ENCODE measurements around the gene RAB31. TPM values are rescaled to one million over a fixed set of nuclear protein-coding genes. Genes with fewer than 3 reads are reported as not detected.
A peak's percentile ranks its signal among the peaks of the same experiment; 100 is the strongest.

RAB31 gene
- total RNA-seq, 4 donors from 2014 or later = 108 to 181 (median 136) TPM

- Histone ChIP-seq H3K4me1 (peaks cover 0 to 15% (median 0%) of the 10 kb centered on the region in 3 donors), H3K4me3 (no peak overlapping the region), H3K9me3 (no peaks in the 10 kb centered on the region), H3K27me3 (no peaks in the 10 kb centered on the region), H3K27ac (no peak overlapping the region), H3K36me3 (peaks cover 0 to 22% of the 10 kb centered on the region in 2 donors)
- TF ChIP-seq CTCF (IDR thresholded peaks at IDR 0.05) (no peak), POLR2A (IDR thresholded peaks at IDR 0.05) (no peak), EP300 (IDR thresholded peaks at IDR 0.05) (no peak), POLR2AphosphoS5 (IDR thresholded peaks at IDR 0.05) (no peak)
- ATAC-seq = no peak
- WGBS, 2 donors (ENCODE audit: low coverage in 1 of 2) = 86 to 93% methylated on average over 2 of the region's 2 CpGs
Measured at GRCh38 chr18:9796011-9796410, 87.9 kb downstream of the RAB31 start.

GRCh38 chr18:9796935-9797549, 88.9 kb downstream of the RAB31 start:
- 54 to 56% methylated on average over 8 to 9 of the region's 9 CpGs for WGBS, 2 donors (ENCODE audit: low coverage in 1 of 2)
- peak overlapping the region in 3 of 4 donors; percentile 18 to 26 (median 21) for H3K27ac ChIP-seq
- TF ChIP-seq EP300 (IDR thresholded peaks at IDR 0.05) = no peak
- no peak for TF ChIP-seq POLR2AphosphoS5 (IDR thresholded peaks at IDR 0.05)
- TF ChIP-seq CTCF (IDR thresholded peaks at IDR 0.05) = no peak
- TF ChIP-seq POLR2A (IDR thresholded peaks at IDR 0.05) = no peak
- H3K36me3 ChIP-seq = peaks cover 0 to 22% of the 10 kb centered on the region in 2 donors
- H3K27me3 ChIP-seq = no peaks in the 10 kb centered on the region
- peaks cover 0 to 18% (median 0%) of the 10 kb centered on the region in 3 donors for H3K4me1 ChIP-seq
- H3K9me3 ChIP-seq = no peaks in the 10 kb centered on the region
- no peak overlapping the region for H3K4me3 ChIP-seq
- ATAC-seq = no peak

- Histone ChIP-seq H3K9me3 (no peaks in the 10 kb centered on the region), H3K4me3 (no peak overlapping the region), H3K27me3 (no peaks in the 10 kb centered on the region), H3K36me3 (no peaks in the 10 kb centered on the region), H3K27ac (peak overlapping the region in 2 of 4 donors; percentile 6 to 17), H3K4me1 (peaks cover 0 to 43% (median 24%) of the 10 kb centered on the region in 3 donors)
- TF ChIP-seq CTCF (IDR thresholded peaks at IDR 0.05) (no peak), POLR2AphosphoS5 (IDR thresholded peaks at IDR 0.05) (no peak), POLR2A (IDR thresholded peaks at IDR 0.05) (no peak), EP300 (IDR thresholded peaks at IDR 0.05) (no peak)
- WGBS, 2 donors (ENCODE audit: low coverage in 1 of 2) = 79 to 91% methylated on average over 4 of the region's 4 CpGs
- ATAC-seq = no peak
Measured at GRCh38 chr18:9802175-9803062, 94.3 kb downstream of the RAB31 start.

- ATAC-seq = no peak
- no peaks in the 10 kb centered on the region for H3K27me3 ChIP-seq
- H3K27ac ChIP-seq = peak overlapping the region in 3 of 4 donors; percentile 73 to 80 (median 76)
- peaks cover 0 to 45% (median 24%) of the 10 kb centered on the region in 3 donors for H3K4me1 ChIP-seq
- H3K4me3 ChIP-seq = no peak overlapping the region
- H3K36me3 ChIP-seq = no peaks in the 10 kb centered on the region
- 60 to 64% methylated on average over 3 to 4 of the region's 6 CpGs for WGBS, 2 donors (ENCODE audit: low coverage in 1 of 2)
- H3K9me3 ChIP-seq = no peaks in the 10 kb centered on the region
- TF ChIP-seq CTCF (IDR thresholded peaks at IDR 0.05) (no peak), EP300 (IDR thresholded peaks at IDR 0.05) (no peak), POLR2A (IDR thresholded peaks at IDR 0.05) (no peak), POLR2AphosphoS5 (IDR thresholded peaks at IDR 0.05) (no peak)
Measured at GRCh38 chr18:9803063-9803697, 95.1 kb downstream of the RAB31 start.
